HepG2 (cell line): ENCODE measurements around the gene GINS2. TPM values are rescaled to one million over a fixed set of nuclear protein-coding genes. Genes with fewer than 3 reads are reported as not detected.

ENCODE experiments used
- AHR ChIP-seq: IDR thresholded peaks from 2 replicates; pipeline ENCODE4 v1.6.1; 2018; ENCODE audit warnings: missing genetic modification reagents, missing compliant biosample characterization
- HIVEP1 ChIP-seq: sonication (generic); formaldehyde crosslinking; IDR thresholded peaks from 2 replicates; pipeline ENCODE4 v1.4.0; 2020; ENCODE audit warnings: mild to moderate bottlenecking, missing genetic modification reagents
- HNRNPL ChIP-seq: fragments of 200-400 bp; formaldehyde crosslinking; IDR thresholded peaks from 2 replicates; pipeline ENCODE4 v1.6.1; 2017; ENCODE audit warnings: mild to moderate bottlenecking, low read depth, low read length
- KDM4B ChIP-seq: sonication (generic); formaldehyde crosslinking; IDR thresholded peaks from 2 replicates; pipeline ENCODE4 v1.4.0; 2020; ENCODE audit warnings: missing genetic modification reagents
- MBD4 ChIP-seq: IDR thresholded peaks from 2 replicates; pipeline ENCODE4 v1.6.1; 2012; ENCODE audit warnings: low read length, inconsistent platforms, borderline replicate concordance
- MEIS2 ChIP-seq: sonication (generic); formaldehyde crosslinking; IDR thresholded peaks from 2 replicates; pipeline ENCODE4 v1.9.0; 2021; ENCODE audit warnings: mild to moderate bottlenecking, missing genetic modification reagents
- RBFOX2 ChIP-seq: fragments of 200-400 bp; formaldehyde crosslinking; IDR thresholded peaks from 2 replicates; pipeline ENCODE4 v1.6.1; 2017; ENCODE audit warnings: low read depth, mild to moderate bottlenecking, low read length
- SYNCRIP ChIP-seq: fragments of 200-400 bp; formaldehyde crosslinking; IDR thresholded peaks from 2 replicates; pipeline ENCODE4 v1.6.1; 2018; ENCODE audit warnings: mild to moderate bottlenecking, low read depth, low read length; ENCODE audit not compliant: insufficient read depth
- TARDBP ChIP-seq: sonication (generic); formaldehyde crosslinking; IDR thresholded peaks from 2 replicates; pipeline ENCODE4 v1.8.0; 2022; ENCODE audit warnings: mild to moderate bottlenecking, missing genetic modification reagents
- ZNF121 ChIP-seq: sonication (generic); formaldehyde crosslinking; IDR thresholded peaks from 2 replicates; pipeline ENCODE4 v1.5.0; 2020; ENCODE audit warnings: mild to moderate bottlenecking, missing genetic modification reagents
- ZNF549 ChIP-seq: sonication (generic); formaldehyde crosslinking; IDR thresholded peaks from 2 replicates; pipeline ENCODE4 v1.5.0; 2020; ENCODE audit warnings: missing genetic modification reagents
- ZNF781 ChIP-seq: sonication (generic); formaldehyde crosslinking; IDR thresholded peaks from 2 replicates; pipeline ENCODE4 v1.5.1; 2020; ENCODE audit warnings: borderline replicate concordance, mild to moderate bottlenecking, missing genetic modification reagents; ENCODE audit errors: not compliant biosample characterization
- polyA plus RNA-seq, 8 experiments: library from polyadenylated mRNA; depleted of rRNA in 3 of 8; stranded (reverse) in 7 of 8; unstranded in 1 of 8; fragments of >200 nt; fragmentation: Illumina TruSeq in 4 of 8; extraction: Trizol in 4 of 8; gene quantifications; 2 replicates each; pipeline versions ENCODE4 v1.2.1 to v1.2.3, GENCODE V29; 2011 to 2016; ENCODE audit warnings: low read depth in 4 of 8, missing spikeins in 1 of 8, mixed read lengths in 1 of 8; ENCODE audit not compliant: insufficient read depth in 1 of 8
- total RNA-seq, 5 experiments: library from RNA; depleted of rRNA; stranded (reverse); fragments of >200 nt; fragmentation: Illumina TruSeq; extraction: Trizol; gene quantifications; 2 replicates each; pipeline ENCODE4 v1.2.3, GENCODE V29; 2016; ENCODE audit warnings: low read depth in 1 of 5
- TF ChIP-seq, protein P1 (sequence below): sonication (generic); formaldehyde crosslinking; IDR thresholded peaks from 2 replicates; pipeline ENCODE4 v1.8.1; 2022; ENCODE audit warnings: low read depth, mild to moderate bottlenecking, missing genetic modification reagents
- TF ChIP-seq, protein P2 (sequence below): sonication (generic); formaldehyde crosslinking; IDR thresholded peaks from 2 replicates; pipeline ENCODE4 v1.4.0; 2020; ENCODE audit warnings: missing genetic modification reagents

Gene GINS2
- total and polyA plus RNA-seq, 2 of the 13 experiments (the other 11 are each of a cell fraction or from before 2014, with no cell fraction given), result 10.6 to 48.3 TPM

DNA sequence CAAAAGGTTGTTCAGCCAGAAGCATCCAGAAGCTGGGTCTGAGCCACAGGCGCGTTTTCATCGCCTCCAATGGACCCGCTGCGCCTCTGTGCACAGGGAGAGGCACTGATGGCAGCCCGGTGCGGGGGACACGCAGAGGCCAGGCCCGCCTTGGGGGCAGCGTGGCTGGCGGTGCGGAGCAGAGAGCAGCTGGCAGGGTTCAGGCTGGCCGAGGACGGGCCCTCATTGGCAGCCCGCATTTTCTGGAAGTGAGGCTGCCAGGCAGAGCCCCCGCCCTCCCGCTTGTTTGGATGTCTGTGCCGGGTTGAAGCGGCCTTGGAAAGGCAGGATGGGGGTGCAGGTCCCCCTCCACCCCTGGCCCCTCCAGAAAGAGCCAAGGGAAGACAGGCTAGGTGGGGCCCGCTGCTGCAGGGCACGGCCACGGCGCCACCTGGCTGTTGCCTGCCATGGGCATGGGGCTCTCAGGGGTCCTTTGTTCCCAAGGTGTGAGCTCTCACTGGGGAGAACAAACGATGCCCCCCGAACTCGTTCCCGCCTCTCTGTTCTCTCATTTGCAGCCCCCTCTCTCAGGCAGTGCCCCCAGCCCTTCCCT is 56.9 kb downstream of the GINS2 start (continued):
- TF ChIP-seq, protein P1, sequence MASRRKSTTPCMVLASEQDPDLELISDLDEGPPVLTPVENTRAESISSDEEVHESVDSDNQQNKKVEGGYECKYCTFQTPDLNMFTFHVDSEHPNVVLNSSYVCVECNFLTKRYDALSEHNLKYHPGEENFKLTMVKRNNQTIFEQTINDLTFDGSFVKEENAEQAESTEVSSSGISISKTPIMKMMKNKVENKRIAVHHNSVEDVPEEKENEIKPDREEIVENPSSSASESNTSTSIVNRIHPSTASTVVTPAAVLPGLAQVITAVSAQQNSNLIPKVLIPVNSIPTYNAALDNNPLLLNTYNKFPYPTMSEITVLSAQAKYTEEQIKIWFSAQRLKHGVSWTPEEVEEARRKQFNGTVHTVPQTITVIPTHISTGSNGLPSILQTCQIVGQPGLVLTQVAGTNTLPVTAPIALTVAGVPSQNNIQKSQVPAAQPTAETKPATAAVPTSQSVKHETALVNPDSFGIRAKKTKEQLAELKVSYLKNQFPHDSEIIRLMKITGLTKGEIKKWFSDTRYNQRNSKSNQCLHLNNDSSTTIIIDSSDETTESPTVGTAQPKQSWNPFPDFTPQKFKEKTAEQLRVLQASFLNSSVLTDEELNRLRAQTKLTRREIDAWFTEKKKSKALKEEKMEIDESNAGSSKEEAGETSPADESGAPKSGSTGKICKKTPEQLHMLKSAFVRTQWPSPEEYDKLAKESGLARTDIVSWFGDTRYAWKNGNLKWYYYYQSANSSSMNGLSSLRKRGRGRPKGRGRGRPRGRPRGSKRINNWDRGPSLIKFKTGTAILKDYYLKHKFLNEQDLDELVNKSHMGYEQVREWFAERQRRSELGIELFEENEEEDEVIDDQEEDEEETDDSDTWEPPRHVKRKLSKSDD (CRISPR knock-in tag), result no peak
- TF ChIP-seq SYNCRIP (no peak), MBD4 (no peak), ZNF121 (CRISPR knock-in tag) (no peak), TARDBP (no peak), KDM4B (CRISPR knock-in tag) (no peak), AHR (no peak), ZNF549 (CRISPR knock-in tag) (no peak), ZNF781 (CRISPR knock-in tag) (no peak), MEIS2 (CRISPR knock-in tag) (no peak), HIVEP1 (CRISPR knock-in tag) (no peak), HNRNPL (peak; percentile 83; the same call in 1 of the 2 replicates), RBFOX2 (0 out of 2 replicates have a peak, but pooled peaks have one; percentile 19)
- TF ChIP-seq, protein P2, sequence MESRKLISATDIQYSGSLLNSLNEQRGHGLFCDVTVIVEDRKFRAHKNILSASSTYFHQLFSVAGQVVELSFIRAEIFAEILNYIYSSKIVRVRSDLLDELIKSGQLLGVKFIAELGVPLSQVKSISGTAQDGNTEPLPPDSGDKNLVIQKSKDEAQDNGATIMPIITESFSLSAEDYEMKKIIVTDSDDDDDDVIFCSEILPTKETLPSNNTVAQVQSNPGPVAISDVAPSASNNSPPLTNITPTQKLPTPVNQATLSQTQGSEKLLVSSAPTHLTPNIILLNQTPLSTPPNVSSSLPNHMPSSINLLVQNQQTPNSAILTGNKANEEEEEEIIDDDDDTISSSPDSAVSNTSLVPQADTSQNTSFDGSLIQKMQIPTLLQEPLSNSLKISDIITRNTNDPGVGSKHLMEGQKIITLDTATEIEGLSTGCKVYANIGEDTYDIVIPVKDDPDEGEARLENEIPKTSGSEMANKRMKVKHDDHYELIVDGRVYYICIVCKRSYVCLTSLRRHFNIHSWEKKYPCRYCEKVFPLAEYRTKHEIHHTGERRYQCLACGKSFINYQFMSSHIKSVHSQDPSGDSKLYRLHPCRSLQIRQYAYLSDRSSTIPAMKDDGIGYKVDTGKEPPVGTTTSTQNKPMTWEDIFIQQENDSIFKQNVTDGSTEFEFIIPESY, result no peak
- TF ChIP-seq, all 625 proteins: peak for 5
